ENCODE data around the gene ST6GAL1.

ST6GAL1 gene

DNA sequence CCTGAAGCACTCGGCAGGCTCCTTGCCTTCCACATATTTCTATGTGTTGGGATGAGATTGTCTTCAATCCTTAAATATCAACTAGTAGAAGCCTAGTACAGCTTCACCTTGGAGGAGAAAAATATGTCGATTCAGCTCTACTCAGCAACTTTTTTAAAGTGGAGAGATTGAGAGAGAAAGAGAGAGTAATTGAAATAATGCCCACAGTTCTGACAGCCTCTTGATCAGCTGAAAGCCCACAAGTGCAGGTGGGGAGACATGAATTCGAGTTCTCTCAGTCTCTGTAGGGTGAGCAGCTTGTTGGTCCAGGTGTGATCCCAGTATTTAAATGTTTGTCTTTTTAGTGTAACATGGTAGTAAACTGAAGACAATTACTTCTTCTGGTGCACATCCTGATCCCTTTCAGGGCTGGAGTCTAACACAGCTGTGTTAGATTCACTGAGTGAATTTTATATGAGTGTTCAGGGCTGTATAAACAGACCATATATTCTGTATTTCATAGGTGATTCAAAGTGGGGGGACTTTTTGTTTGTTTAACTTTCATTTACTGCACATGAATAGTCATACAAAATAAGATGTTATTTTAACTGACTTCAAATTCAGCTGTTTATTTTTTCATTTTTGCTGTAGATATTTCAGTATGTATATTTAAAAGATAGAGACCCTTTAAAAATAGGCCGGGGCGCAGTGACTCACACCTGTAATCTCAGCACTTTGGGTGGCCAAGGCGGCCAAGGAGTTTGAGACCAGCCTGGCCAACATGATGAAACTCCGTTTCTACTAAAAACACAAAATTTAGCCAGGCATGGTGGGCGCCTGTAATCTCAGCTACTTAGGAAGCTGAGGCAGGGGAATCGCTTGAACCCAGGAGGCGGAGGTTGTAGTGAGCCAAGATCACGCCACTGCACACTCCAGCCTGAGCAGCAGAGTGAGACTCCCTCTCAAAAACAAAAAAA lies 64.0 kb downstream of the ST6GAL1 start:
- Histone ChIP-seq H3K27me3 (ENCODE audit: insufficient read depth, low read depth) (no peaks in the 10 kb centered on the region), H3K4me3 (IDR thresholded peaks at IDR 0.05; ENCODE audit: insufficient read depth, low read depth, low read length) (no peak overlapping the region), H3K9ac (no peak overlapping the region), H3K4me2 (peak overlapping the region; percentile 31; the same call in 1 of the 2 replicates), H3K27ac (no peak overlapping the region; the same call in 1 of the 2 replicates), H3K36me3 (ENCODE audit: insufficient read depth) (no peaks in the 10 kb centered on the region), H4K20me1 (ENCODE audit: insufficient read depth) (no peaks in the 10 kb centered on the region), H3K79me2 (ENCODE audit: insufficient read depth, low read depth) (no peaks in the 10 kb centered on the region), H3K4me1 (ENCODE audit: low read depth, poor library complexity, severe bottlenecking) (peaks cover 22% of the 10 kb centered on the region), H2AFZ (ENCODE audit: low read depth) (no peak overlapping the region)
- TF ChIP-seq, protein P1, sequence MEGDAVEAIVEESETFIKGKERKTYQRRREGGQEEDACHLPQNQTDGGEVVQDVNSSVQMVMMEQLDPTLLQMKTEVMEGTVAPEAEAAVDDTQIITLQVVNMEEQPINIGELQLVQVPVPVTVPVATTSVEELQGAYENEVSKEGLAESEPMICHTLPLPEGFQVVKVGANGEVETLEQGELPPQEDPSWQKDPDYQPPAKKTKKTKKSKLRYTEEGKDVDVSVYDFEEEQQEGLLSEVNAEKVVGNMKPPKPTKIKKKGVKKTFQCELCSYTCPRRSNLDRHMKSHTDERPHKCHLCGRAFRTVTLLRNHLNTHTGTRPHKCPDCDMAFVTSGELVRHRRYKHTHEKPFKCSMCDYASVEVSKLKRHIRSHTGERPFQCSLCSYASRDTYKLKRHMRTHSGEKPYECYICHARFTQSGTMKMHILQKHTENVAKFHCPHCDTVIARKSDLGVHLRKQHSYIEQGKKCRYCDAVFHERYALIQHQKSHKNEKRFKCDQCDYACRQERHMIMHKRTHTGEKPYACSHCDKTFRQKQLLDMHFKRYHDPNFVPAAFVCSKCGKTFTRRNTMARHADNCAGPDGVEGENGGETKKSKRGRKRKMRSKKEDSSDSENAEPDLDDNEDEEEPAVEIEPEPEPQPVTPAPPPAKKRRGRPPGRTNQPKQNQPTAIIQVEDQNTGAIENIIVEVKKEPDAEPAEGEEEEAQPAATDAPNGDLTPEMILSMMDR (conservative IDR thresholded peaks at IDR 0.05; ENCODE audit: low read depth, low read length): no peak

DNA sequence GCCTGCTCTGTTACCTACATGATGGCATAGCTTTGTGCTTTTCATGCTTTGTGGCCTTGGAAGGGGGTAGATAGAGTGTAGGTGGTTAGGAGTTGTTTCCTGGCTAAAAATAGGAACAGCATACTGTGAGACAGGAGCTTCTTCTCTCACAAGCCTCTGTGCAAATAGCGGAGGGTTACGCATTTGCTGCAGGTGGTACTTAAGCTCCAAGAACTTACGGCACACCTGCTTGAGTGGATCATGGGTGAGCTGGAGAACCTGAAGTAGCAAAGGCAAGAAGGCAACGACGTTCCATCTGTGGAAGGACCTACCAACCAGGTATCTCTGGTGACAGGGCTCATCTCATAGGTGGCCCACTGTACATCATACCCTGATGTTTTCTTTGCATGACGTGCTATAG lies 66.0 kb downstream of the ST6GAL1 start:
- Histone ChIP-seq H3K4me2 (no peak overlapping the region), H3K27me3 (ENCODE audit: insufficient read depth, low read depth) (no peaks in the 10 kb centered on the region), H3K9ac (no peak overlapping the region), H3K27ac (no peak overlapping the region), H3K79me2 (ENCODE audit: insufficient read depth, low read depth) (no peaks in the 10 kb centered on the region), H3K4me1 (ENCODE audit: low read depth, poor library complexity, severe bottlenecking) (peaks cover 40% of the 10 kb centered on the region), H3K4me3 (IDR thresholded peaks at IDR 0.05; ENCODE audit: insufficient read depth, low read depth, low read length) (no peak overlapping the region), H4K20me1 (ENCODE audit: insufficient read depth) (no peaks in the 10 kb centered on the region), H2AFZ (ENCODE audit: low read depth) (no peak overlapping the region), H3K36me3 (ENCODE audit: insufficient read depth) (no peaks in the 10 kb centered on the region)
- TF ChIP-seq, protein P1 (conservative IDR thresholded peaks at IDR 0.05; ENCODE audit: low read depth, low read length): no peak

DNA sequence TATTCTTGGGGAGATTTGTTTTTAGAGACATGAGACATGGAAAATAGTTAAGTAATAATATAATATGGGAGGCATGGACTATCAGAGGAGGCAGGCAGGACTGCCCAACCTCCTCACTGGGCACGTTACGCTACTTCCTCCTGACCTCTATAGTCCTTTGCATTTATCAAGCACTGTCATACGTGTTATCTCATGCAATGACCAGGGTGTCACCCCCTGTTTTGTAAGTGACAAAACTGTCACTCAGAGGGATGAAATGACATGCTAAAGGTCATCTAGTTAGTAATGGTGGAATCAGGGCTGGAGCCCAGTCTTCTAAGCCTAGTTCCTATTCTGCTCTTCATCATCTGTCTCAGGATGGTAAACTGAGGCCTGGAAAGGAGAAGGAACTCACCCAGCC lies 66.7 kb downstream of the ST6GAL1 start:
- Histone ChIP-seq H3K79me2 (ENCODE audit: insufficient read depth, low read depth) (no peaks in the 10 kb centered on the region), H3K9ac (no peak overlapping the region), H3K4me1 (ENCODE audit: low read depth, poor library complexity, severe bottlenecking) (peaks cover 42% of the 10 kb centered on the region), H4K20me1 (ENCODE audit: insufficient read depth) (no peaks in the 10 kb centered on the region), H3K36me3 (ENCODE audit: insufficient read depth) (no peaks in the 10 kb centered on the region), H2AFZ (ENCODE audit: low read depth) (no peak overlapping the region), H3K27ac (no peak overlapping the region), H3K4me2 (no peak overlapping the region), H3K4me3 (IDR thresholded peaks at IDR 0.05; ENCODE audit: insufficient read depth, low read depth, low read length) (no peak overlapping the region), H3K27me3 (ENCODE audit: insufficient read depth, low read depth) (no peaks in the 10 kb centered on the region)
- TF ChIP-seq, protein P1 (conservative IDR thresholded peaks at IDR 0.05; ENCODE audit: low read depth, low read length): no peak

DNA sequence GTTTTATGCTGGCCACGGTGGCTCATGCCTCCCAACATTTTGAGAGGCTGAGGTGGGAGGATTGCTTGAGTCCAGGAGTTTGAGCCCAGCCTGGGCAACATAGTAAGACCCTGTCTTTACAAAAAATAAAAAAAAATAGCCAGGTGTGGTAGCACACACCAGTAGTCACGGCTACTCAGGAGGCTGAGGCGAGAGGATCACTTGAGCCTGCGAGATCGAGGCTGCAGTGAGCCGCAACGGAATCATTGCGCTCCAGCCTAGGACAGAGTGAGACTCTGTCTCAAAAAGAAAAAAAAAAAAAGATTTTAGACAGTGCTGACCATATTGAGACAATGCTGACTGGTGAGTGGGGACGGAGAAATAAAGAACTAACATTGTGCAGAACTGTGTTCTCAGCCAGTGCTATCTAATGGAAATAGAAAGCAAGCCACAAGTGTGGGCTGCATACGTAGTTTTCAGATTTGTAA lies 67.2 kb downstream of the ST6GAL1 start:
- Histone ChIP-seq H3K36me3 (ENCODE audit: insufficient read depth) (no peaks in the 10 kb centered on the region), H3K79me2 (ENCODE audit: insufficient read depth, low read depth) (no peaks in the 10 kb centered on the region), H3K27ac (no peak overlapping the region), H4K20me1 (ENCODE audit: insufficient read depth) (no peaks in the 10 kb centered on the region), H3K4me1 (ENCODE audit: low read depth, poor library complexity, severe bottlenecking) (peaks cover 42% of the 10 kb centered on the region), H3K4me2 (no peak overlapping the region), H2AFZ (ENCODE audit: low read depth) (no peak overlapping the region), H3K4me3 (IDR thresholded peaks at IDR 0.05; ENCODE audit: insufficient read depth, low read depth, low read length) (no peak overlapping the region), H3K27me3 (ENCODE audit: insufficient read depth, low read depth) (no peaks in the 10 kb centered on the region), H3K9ac (no peak overlapping the region)
- TF ChIP-seq, protein P1 (conservative IDR thresholded peaks at IDR 0.05; ENCODE audit: low read depth, low read length): no peak

All from KMS-11 (cell line).